H9 (cell line): ENCODE measurements around the gene BAAT. TPM values are rescaled to one million over a fixed set of nuclear protein-coding genes. Genes with fewer than 3 reads are reported as not detected.

Experiments
- DNase-seq: peaks from one replicate; pipeline ENCODE4 v3.0.0-alpha.2; 2017
- H2AFZ ChIP-seq: one replicate; pipeline ENCODE4 v1.6.1; 2013; ENCODE audit warnings: mild to moderate bottlenecking, low read length, control low read depth, moderate library complexity
- H2AK5ac ChIP-seq: 2 replicates; pipeline ENCODE4 v1.6.1; 2013; ENCODE audit warnings: low read length, control low read depth, mixed read lengths; ENCODE audit not compliant: insufficient read length
- H2BK120ac ChIP-seq: one replicate; pipeline ENCODE4 v1.6.1; 2013; ENCODE audit warnings: low read depth, mild to moderate bottlenecking, low read length, control low read depth, inconsistent platforms; ENCODE audit not compliant: poor library complexity, severe bottlenecking
- H2BK12ac ChIP-seq: 2 replicates; pipeline ENCODE4 v1.6.1; 2013; ENCODE audit warnings: low read length, control low read depth, mixed read lengths, low read depth; ENCODE audit not compliant: insufficient read length
- H2BK15ac ChIP-seq: 2 replicates; pipeline ENCODE4 v1.6.1; 2013; ENCODE audit warnings: low read depth, low read length, control low read depth
- H2BK20ac ChIP-seq: one replicate; pipeline ENCODE4 v1.6.1; 2013; ENCODE audit warnings: low read depth, mild to moderate bottlenecking, low read length, control low read depth, inconsistent platforms; ENCODE audit not compliant: poor library complexity, severe bottlenecking
- H2BK5ac ChIP-seq: 2 replicates; pipeline ENCODE4 v1.6.1; 2013; ENCODE audit warnings: low read length, control low read depth, mixed read lengths; ENCODE audit not compliant: insufficient read length
- H3K14ac ChIP-seq: 2 replicates; pipeline ENCODE4 v1.6.1; 2013; ENCODE audit warnings: low read length, control low read depth; ENCODE audit not compliant: insufficient read depth
- H3K18ac ChIP-seq: 2 replicates; pipeline ENCODE4 v1.6.1; 2013; ENCODE audit warnings: low read depth, mild to moderate bottlenecking, mixed read lengths, low read length, control low read depth; ENCODE audit not compliant: insufficient read length
- H3K23ac ChIP-seq: 2 replicates; pipeline ENCODE4 v1.6.1; 2013; ENCODE audit warnings: low read length, control low read depth, mixed read lengths, low read depth; ENCODE audit not compliant: insufficient read length
- H3K23me2 ChIP-seq: 2 replicates; pipeline ENCODE4 v1.6.1; 2013; ENCODE audit warnings: low read depth, mild to moderate bottlenecking, mixed read lengths, low read length, control low read depth; ENCODE audit not compliant: insufficient read length, poor library complexity, severe bottlenecking
- H3K27ac ChIP-seq: 2 replicates; pipeline ENCODE4 v1.5.1; 2013; ENCODE audit warnings: low read length, control low read depth, mixed read lengths, low read depth; ENCODE audit not compliant: insufficient read length
- H3K27me3 ChIP-seq: 2 replicates; pipeline ENCODE4 v1.6.1; 2013; ENCODE audit warnings: low read length, control low read depth, inconsistent platforms; ENCODE audit not compliant: insufficient read depth
- H3K4ac ChIP-seq: 2 replicates; pipeline ENCODE4 v1.6.1; 2013; ENCODE audit warnings: low read depth, mild to moderate bottlenecking, control low read depth, inconsistent platforms, low read length, moderate library complexity
- H3K4me1 ChIP-seq: 2 replicates; pipeline ENCODE4 v1.6.1; 2013; ENCODE audit warnings: low read length, control low read depth, inconsistent platforms; ENCODE audit not compliant: insufficient read depth
- H3K4me2 ChIP-seq: 2 replicates; pipeline ENCODE4 v1.6.1; 2013; ENCODE audit warnings: low read length, control low read depth, mixed read lengths; ENCODE audit not compliant: insufficient read length, insufficient read depth
- H3K56ac ChIP-seq: 2 replicates; pipeline ENCODE4 v1.6.1; 2013; ENCODE audit warnings: low read depth, mild to moderate bottlenecking, mixed read lengths, low read length, control low read depth; ENCODE audit not compliant: insufficient read length
- H3K79me1 ChIP-seq: 2 replicates; pipeline ENCODE4 v1.6.1; 2013; ENCODE audit warnings: low read depth, mild to moderate bottlenecking, moderate library complexity, low read length, control low read depth, inconsistent platforms; ENCODE audit not compliant: insufficient read depth, poor library complexity, severe bottlenecking
- H3K79me2 ChIP-seq: 2 replicates; pipeline ENCODE4 v1.6.1; 2013; ENCODE audit warnings: low read length, control low read depth, inconsistent platforms; ENCODE audit not compliant: insufficient read depth
- H3K9ac ChIP-seq: 2 replicates; pipeline ENCODE4 v1.6.1; 2013; ENCODE audit warnings: low read length, control low read depth, mixed read lengths; ENCODE audit not compliant: insufficient read length; ENCODE audit errors: extremely low read depth
- H3K9me3 ChIP-seq: one replicate; pipeline ENCODE4 v1.6.1; 2013; ENCODE audit warnings: low read depth, low read length, inconsistent platforms; ENCODE audit not compliant: control insufficient read depth
- H3T11ph ChIP-seq: one replicate; pipeline ENCODE4 v1.6.1; 2013; ENCODE audit warnings: mild to moderate bottlenecking, low read length, control low read depth, inconsistent platforms
- H4K20me1 ChIP-seq: one replicate; pipeline ENCODE4 v1.6.1; 2013; ENCODE audit not compliant: control insufficient read depth, insufficient read length, insufficient read depth
- H4K5ac ChIP-seq: 2 replicates; pipeline ENCODE4 v1.6.1; 2013; ENCODE audit warnings: low read depth, mild to moderate bottlenecking, mixed read lengths, low read length, control low read depth; ENCODE audit not compliant: insufficient read length
- H4K8ac ChIP-seq: replicated peaks from 2 replicates; pipeline ENCODE4 v1.6.1; 2013; ENCODE audit warnings: low read length, control low read depth, mixed read lengths, low read depth; ENCODE audit not compliant: insufficient read length
- H4K91ac ChIP-seq: 2 replicates; pipeline ENCODE4 v1.6.1; 2013; ENCODE audit warnings: low read depth, mild to moderate bottlenecking, moderate library complexity, mixed read lengths, low read length, control low read depth; ENCODE audit not compliant: insufficient read length
- H3K27ac Mint-ChIP-seq, 3 experiments: 2 replicates in 2 of 3; 3 replicates in 1 of 3; pipeline ENCODE4 v1.8.0; 2020 to 2021; ENCODE audit warnings: mixed read lengths in 3 of 3, mild to moderate bottlenecking in 1 of 3, moderate library complexity in 1 of 3
- H3K27me3 Mint-ChIP-seq: 2 replicates; pipeline ENCODE4 v1.8.0; 2021; ENCODE audit warnings: low read depth, mild to moderate bottlenecking, moderate library complexity, mixed read lengths
- H3K36me3 Mint-ChIP-seq, 3 experiments: 2 replicates in 2 of 3; 3 replicates in 1 of 3; pipeline ENCODE4 v1.8.0; 2020 to 2021; ENCODE audit warnings: low read depth in 3 of 3, mixed read lengths in 3 of 3; ENCODE audit not compliant: insufficient read depth in 1 of 3
- H3K4me1 Mint-ChIP-seq, 2 experiments: 2 replicates each; pipeline ENCODE4 v1.8.0; 2020; ENCODE audit warnings: mixed read lengths in 2 of 2
- H3K4me3 Mint-ChIP-seq, 2 experiments: 2 replicates in 1 of 2; 3 replicates in 1 of 2; pipeline ENCODE4 v1.8.0; 2020 to 2021; ENCODE audit warnings: mild to moderate bottlenecking in 2 of 2, mixed read lengths in 2 of 2, moderate library complexity in 1 of 2
- H3K9me3 Mint-ChIP-seq, 2 experiments: 2 replicates in 1 of 2; 3 replicates in 1 of 2; pipeline ENCODE4 v1.8.0; 2020; ENCODE audit warnings: mild to moderate bottlenecking in 2 of 2, mixed read lengths in 2 of 2, moderate library complexity in 1 of 2
- CTCF ChIP-seq: fragments of 200-600 bp; sonication (generic); conservative IDR thresholded peaks from 3 replicates; pipeline ENCODE4 v1.8.0; 2021; ENCODE audit warnings: antibody characterized with exemption, mild to moderate bottlenecking
- WGBS: extraction: QIAGEN DNeasy Blood & Tissue Kit; methylation state at CpG from one replicate; pipeline ENCODE4 v1.1.7; 2013; ENCODE audit warnings: missing lambda C conversion rate, low lambda C conversion rate, mixed read lengths; ENCODE audit not compliant: insufficient read length; ENCODE audit errors: extremely low coverage; 5-methylcytosine and 5-hydroxymethylcytosine counted together
- total RNA-seq: library from RNA; stranded (reverse); gene quantifications from 2 replicates; pipeline ENCODE4 v1.2.1, GENCODE V29; 2021

BAAT gene
- total RNA-seq, 1 experiment from 2014 or later, result 0.09 TPM

GRCh38 chr9:101350285-101350684 lies 34.5 kb downstream of the BAAT start:
- Histone ChIP-seq H3K23me2 (no peaks in the 10 kb centered on the region), H3K4ac (no peak overlapping the region), H4K91ac (no peak overlapping the region), H4K8ac (no peak overlapping the region), H3K18ac (no peak overlapping the region), H3K27ac (no peak overlapping the region), H3K56ac (no peak overlapping the region), H4K20me1 (no peaks in the 10 kb centered on the region), H3T11ph (no peak overlapping the region), H3K9ac (no peak overlapping the region), H2BK120ac (no peak overlapping the region), H2BK15ac (no peak overlapping the region), H2BK20ac (no peak overlapping the region), H3K14ac (no peak overlapping the region), H3K27me3 (no peaks in the 10 kb centered on the region), H4K5ac (no peak overlapping the region), H2AK5ac (no peak overlapping the region), H2BK5ac (no peak overlapping the region), H2AFZ (no peak overlapping the region), H3K79me2 (no peaks in the 10 kb centered on the region), H3K9me3 (no peaks in the 10 kb centered on the region), H2BK12ac (no peak overlapping the region), H3K79me1 (no peaks in the 10 kb centered on the region), H3K4me1 (no peaks in the 10 kb centered on the region), H3K4me2 (no peak overlapping the region), H3K23ac (no peak overlapping the region)
- TF ChIP-seq CTCF, result no peak
- no CpG with 5 or more reads among the region's 1 CpG for WGBS
- Mint-ChIP-seq H3K9me3 (no peaks in the 10 kb centered on the region), H3K27me3 (peaks cover under 1% of the 10 kb centered on the region; the same call in 1 of the 2 replicates), H3K4me3 (no peak overlapping the region), H3K36me3 (no peaks in the 10 kb centered on the region), H3K27ac (no peak overlapping the region), H3K4me1 (peaks cover 0 to 6% of the 10 kb centered on the region in 2 experiments; a peak in 2 of 4 replicates)
- no peak for DNase-seq
